GM12875 (cell line): ENCODE data around the gene PNMA6E.
A peak's percentile ranks its signal among the peaks of the same experiment; 100 is the strongest.

Experiments used
- H3K4me3 ChIP-seq: one replicate; pipeline ENCODE4 v1.5.1; 2011; ENCODE audit warnings: low read depth, low read length, control low read depth
- TF ChIP-seq, protein P1 (sequence below): IDR thresholded peaks from 2 replicates; pipeline ENCODE4 v1.5.1; 2011; ENCODE audit warnings: low read depth, mild to moderate bottlenecking, control low read depth, inconsistent platforms, low read length, moderate library complexity, borderline replicate concordance; ENCODE audit not compliant: insufficient read depth

The PNMA6E gene

DNA sequence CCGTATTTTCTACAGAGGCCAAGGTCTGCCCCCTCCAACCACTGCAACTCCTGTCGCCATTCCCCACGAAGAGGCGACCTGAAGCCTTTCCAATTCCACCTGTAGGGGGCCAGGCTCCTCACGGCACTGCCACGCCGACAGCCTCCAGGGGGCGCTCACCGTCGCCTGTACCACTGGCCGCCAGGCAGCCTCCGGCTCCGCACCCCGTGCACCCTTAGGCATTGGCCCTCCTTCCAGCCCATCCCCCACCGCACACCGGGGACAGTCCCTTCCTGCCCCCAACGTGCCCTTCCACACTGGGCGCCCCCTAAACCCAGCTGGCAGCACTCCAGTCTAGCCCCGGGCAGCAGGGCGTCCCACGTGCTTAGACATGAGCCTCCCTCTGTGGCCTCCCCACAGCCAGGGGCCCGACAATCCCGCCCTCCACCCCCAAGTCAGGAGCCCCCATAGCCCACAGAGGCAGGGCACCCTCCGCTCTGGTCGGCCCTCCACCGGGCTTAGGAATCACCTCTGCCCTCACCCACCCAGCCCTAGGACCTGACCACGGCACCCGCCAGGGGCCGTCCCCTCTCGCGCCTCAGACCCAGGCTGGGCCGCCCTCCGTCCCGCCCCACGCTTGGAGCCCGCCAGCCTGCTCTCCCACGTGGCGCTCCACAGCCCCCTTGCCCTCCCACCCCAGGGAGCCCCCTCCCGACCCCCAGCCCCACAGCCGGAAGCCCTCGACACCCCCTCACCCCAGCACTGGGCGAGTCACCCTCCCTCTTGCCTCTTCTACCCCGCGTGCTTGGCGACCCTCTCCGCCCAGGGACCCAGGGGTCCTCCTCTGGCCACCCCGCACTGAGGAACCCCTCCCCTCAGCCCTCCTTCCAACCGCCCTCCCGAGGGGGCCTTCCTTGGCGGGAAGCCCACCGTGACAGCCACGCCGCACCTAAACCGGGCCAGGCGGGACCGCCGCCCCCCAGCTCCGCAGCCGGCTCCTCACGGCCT lies 711 bp downstream of the PNMA6E start:
- TF ChIP-seq, protein P1, sequence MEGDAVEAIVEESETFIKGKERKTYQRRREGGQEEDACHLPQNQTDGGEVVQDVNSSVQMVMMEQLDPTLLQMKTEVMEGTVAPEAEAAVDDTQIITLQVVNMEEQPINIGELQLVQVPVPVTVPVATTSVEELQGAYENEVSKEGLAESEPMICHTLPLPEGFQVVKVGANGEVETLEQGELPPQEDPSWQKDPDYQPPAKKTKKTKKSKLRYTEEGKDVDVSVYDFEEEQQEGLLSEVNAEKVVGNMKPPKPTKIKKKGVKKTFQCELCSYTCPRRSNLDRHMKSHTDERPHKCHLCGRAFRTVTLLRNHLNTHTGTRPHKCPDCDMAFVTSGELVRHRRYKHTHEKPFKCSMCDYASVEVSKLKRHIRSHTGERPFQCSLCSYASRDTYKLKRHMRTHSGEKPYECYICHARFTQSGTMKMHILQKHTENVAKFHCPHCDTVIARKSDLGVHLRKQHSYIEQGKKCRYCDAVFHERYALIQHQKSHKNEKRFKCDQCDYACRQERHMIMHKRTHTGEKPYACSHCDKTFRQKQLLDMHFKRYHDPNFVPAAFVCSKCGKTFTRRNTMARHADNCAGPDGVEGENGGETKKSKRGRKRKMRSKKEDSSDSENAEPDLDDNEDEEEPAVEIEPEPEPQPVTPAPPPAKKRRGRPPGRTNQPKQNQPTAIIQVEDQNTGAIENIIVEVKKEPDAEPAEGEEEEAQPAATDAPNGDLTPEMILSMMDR = peak; percentile 96

DNA sequence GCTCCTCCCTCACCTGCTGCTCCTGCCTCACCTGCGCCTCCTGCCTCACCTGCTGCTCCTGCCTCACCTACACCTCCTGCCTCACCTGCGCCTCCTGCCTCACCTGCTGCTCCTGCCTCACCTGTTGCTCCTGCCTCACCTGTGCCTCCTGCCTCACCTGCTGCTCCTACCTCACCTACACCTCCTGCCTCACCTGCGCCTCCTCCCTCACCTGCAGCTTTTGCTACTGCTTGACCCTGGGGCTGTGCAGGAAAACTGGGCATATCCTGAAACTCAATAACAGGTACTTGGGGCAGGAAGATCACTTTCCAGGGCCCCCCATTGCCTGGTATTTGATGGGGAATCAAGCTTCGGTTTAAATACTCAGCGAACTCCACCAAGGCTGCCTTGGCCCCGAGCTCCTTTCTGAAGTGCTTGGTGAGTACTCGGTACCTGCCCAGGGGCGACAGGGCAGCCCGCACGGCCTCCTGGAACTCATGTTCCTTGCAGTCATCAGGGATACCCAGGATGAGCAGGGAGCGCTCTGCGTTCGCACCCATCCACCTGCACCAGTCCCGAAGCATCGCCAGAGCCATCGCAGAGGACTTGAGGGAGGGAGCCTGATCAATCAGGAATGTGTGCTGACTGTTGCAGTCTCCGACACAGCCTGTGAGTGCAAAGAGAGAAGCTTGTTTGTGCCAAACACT lies 2.7 kb downstream of the PNMA6E start:
- H3K4me3 ChIP-seq = no peak overlapping the region
- TF ChIP-seq, protein P1 = no peak

More for the DNA sequence above, 711 bp downstream of the PNMA6E start:
- H3K4me3 ChIP-seq = no peak overlapping the region

DNA sequence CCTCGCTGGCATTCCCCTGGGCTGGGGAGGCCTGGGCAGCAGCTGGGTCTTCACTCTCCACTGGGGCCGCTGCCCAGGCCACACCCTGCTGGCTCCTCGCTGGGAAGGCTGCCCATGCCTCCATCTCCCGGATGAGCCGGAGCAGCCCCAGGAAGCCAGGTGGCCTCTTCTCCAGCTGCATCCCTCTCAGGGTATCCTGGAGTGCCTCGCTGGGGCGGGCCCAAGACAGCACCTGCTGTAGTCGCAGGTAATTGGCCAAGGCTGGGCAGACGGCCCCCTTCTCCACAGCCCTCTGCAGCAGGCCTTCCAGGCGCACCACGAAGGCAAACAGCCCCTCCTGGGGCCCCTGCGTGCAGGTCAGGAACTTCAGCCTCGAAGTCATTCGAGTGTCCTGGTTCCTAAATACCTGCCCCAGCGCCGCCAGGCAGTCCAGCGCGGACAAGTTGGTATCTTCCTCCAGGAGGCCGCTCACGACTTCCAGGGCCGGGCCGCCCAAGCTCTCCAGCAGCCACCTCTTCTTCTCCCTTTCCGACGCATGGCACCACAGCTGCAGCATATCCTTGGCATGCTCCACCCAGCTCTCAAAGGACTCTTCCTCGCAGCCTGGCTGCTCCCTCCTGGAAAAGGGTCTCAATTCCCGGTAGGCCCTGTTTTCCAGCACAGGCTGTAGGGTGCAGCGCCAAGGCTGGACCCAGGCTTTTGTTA lies 3.7 kb downstream of the PNMA6E start:
- TF ChIP-seq, protein P1 = no peak
- H3K4me3 ChIP-seq = no peak overlapping the region

DNA sequence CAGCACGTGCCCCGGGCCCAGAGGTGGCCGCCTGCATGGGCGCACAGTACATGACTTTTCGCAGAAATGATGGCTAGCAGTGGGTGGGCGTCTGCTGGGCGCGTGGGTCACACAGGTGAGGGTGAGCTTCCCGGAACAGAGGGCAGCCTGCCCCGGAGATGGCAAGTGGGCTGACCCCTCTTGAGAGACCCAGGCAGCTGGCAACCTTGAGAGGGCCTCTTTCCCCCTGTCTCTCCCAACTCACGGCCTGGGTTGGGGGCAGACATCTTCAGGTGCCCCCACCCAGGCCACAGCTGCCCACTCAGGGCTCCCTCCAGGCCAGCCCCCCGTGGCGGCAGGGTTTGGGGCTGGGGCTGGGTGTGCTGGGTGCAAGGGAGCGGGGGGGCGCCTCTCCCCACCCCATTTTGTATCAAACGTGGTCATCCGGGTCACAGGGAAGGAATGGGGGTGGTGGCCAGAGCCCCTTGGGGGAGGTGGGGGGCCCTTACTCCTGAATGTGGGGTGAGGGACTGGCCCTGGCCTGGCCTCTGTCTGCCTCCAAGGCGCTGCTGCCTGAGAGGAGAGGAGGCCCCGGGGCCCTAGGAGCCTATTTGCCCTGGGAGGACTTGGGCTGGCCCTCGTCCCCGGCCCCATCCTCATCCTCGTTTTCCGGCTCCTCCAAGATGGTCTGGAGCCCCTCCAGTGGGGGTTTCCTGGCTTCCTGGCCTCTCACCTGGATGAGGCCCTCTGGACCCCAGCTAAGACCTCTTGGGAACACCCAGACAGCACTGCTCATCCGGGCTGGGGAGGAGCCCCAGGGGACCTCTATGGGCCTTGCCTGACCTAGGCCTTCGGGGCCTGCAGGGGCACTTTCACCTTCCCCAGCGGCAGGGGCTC lies 4.6 kb downstream of the PNMA6E start:
- H3K4me3 ChIP-seq = no peak overlapping the region
- TF ChIP-seq, protein P1 = no peak

DNA sequence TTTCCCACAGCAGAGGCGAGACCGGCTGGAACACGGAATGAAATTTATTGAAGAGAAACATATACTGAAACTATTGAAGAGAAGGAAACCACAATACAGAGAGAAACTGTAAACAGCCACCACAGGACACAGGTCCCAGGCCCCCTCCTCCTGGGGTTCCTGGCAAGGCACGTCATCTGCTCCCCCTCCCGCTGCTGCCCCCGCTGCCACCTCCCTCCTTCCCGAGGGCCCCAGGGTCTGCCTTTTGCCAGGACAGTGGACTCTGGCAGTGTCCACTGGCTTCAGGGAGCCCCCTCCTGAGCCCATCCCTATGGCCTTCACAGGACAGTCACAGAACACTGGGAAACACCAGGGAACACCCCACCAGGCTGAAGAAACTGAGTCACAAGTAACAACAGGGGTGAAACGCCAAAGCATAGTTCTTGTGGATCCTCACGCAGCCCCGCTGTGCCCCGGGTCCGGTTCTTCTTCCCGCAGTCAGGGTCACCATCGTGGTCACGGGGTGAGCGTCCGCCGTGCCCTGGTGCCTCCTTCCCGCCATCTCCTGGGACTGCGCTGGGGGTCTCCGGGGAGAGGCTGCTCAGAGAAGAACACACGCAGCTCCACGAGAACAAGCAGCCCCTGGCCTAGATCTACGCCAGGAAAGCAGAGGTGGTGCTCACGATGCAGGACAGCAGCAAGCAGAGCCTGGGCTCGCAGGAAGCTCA lies 5.4 kb downstream of the PNMA6E start:
- TF ChIP-seq, protein P1 = no peak

DNA sequence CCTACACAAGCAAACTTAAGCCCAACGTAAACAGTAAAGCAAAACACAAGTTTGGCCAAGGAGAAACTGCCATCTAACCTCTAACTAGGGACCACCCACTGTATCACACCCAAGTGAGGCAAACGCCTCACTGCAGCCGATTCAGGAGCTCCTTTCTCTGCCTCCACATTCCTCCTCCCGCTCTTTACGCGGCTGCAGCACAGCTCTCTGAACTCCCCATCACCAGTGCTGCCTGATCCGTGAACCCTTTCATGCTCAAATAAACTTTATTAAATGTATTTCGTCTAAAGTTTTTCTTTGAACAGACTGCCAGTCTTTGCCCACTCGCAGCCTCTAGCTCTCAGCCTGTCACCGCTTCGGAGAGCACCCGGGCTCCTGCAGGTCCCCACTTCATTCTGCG lies 6.5 kb downstream of the PNMA6E start:
- no peak overlapping the region for H3K4me3 ChIP-seq
- TF ChIP-seq, protein P1 = no peak

More for the DNA sequence above, 5.4 kb downstream of the PNMA6E start:
- H3K4me3 ChIP-seq = no peak overlapping the region
